ENCODE results near the gene SKIC8.

Gene SKIC8

GRCh38 chr15:78292219-78292618 lies 7.2 kb downstream of the SKIC8 start:
- DNase-seq (ENCODE audit: low read depth), result no peak

GRCh38 chr15:78291698-78292097 lies 7.7 kb downstream of the SKIC8 start:
- no peak for DNase-seq (ENCODE audit: low read depth)

- DNase-seq (ENCODE audit: low read depth), result no peak
Observed at GRCh38 chr15:78291052-78291451, 8.4 kb downstream of the SKIC8 start.

GRCh38 chr15:78290222-78290621 lies 9.2 kb downstream of the SKIC8 start:
- DNase-seq (ENCODE audit: low read depth), result no peak

- DNase-seq (ENCODE audit: low read depth), result no peak
Observed at GRCh38 chr15:78284758-78285157, 14.7 kb downstream of the SKIC8 start.

GRCh38 chr15:78282324-78282723 lies 17.1 kb downstream of the SKIC8 start:
- DNase-seq (ENCODE audit: low read depth), result no peak

GRCh38 chr15:78280319-78281072 lies 18.9 kb downstream of the SKIC8 start:
- no peak for DNase-seq (ENCODE audit: low read depth)

GRCh38 chr15:78276064-78276943 lies 23.1 kb downstream of the SKIC8 start:
- DNase-seq (ENCODE audit: low read depth), result no peak

GRCh38 chr15:78274994-78275393 lies 24.4 kb downstream of the SKIC8 start:
- DNase-seq (ENCODE audit: low read depth), result no peak

GRCh38 chr15:78272776-78273175 lies 26.6 kb downstream of the SKIC8 start:
- DNase-seq (ENCODE audit: low read depth), result no peak

GRCh38 chr15:78272316-78272715 lies 27.1 kb downstream of the SKIC8 start:
- DNase-seq (ENCODE audit: low read depth), result no peak

- DNase-seq (ENCODE audit: low read depth), result no peak
Observed at GRCh38 chr15:78266806-78267205, 32.6 kb downstream of the SKIC8 start.

- no peak for DNase-seq (ENCODE audit: low read depth)
Observed at GRCh38 chr15:78266229-78266628, 33.2 kb downstream of the SKIC8 start.

GRCh38 chr15:78265752-78266224 lies 33.6 kb downstream of the SKIC8 start:
- no peak for DNase-seq (ENCODE audit: low read depth)

- DNase-seq (ENCODE audit: low read depth), result no peak
Observed at GRCh38 chr15:78265137-78265460, 34.3 kb downstream of the SKIC8 start.

GRCh38 chr15:78264304-78265136 lies 34.9 kb downstream of the SKIC8 start, which contains the start of gene DNAJA4:
Gene DNAJA4 (plus strand): TSS chr15:78264562. CDS start chr15:78264764, 202 bp downstream.
- DNase-seq (ENCODE audit: low read depth), result peak; percentile 48

GRCh38 chr15:78263907-78264303 lies 35.5 kb downstream of the SKIC8 start:
- DNase-seq (ENCODE audit: low read depth), result no peak

- no peak for DNase-seq (ENCODE audit: low read depth)
Observed at GRCh38 chr15:78263351-78263781, 36.0 kb downstream of the SKIC8 start.

- DNase-seq (ENCODE audit: low read depth), result no peak
Observed at GRCh38 chr15:78261062-78261461, 38.3 kb downstream of the SKIC8 start.

GRCh38 chr15:78260489-78260888 lies 38.9 kb downstream of the SKIC8 start:
- DNase-seq (ENCODE audit: low read depth), result no peak

GRCh38 chr15:78259232-78259631 lies 40.2 kb downstream of the SKIC8 start:
- DNase-seq (ENCODE audit: low read depth), result no peak

GRCh38 chr15:78257681-78258080 lies 41.7 kb downstream of the SKIC8 start:
- no peak for DNase-seq (ENCODE audit: low read depth)

Measured in T follicular helper cell (primary cell).